ENCODE measurements around the gene CCDC187.

CCDC187 gene

GRCh38 chr9:136314944-136315343 lies 11.1 kb upstream of the CCDC187 start:
- Mint-ChIP-seq H3K9me3 (peaks cover 14% of the 10 kb centered on the region), H3K27ac (no peak overlapping the region)

GRCh38 chr9:136314056-136314416 lies 10.1 kb upstream of the CCDC187 start:
- H3K27ac Mint-ChIP-seq, result no peak overlapping the region
- no peaks in the 10 kb centered on the region for H3K27me3 Mint-ChIP-seq
- H3K4me1 Mint-ChIP-seq (ENCODE audit: low read depth), result no peaks in the 10 kb centered on the region
- H3K4me3 Mint-ChIP-seq, result no peak overlapping the region
- no peaks in the 10 kb centered on the region for H3K36me3 Mint-ChIP-seq (ENCODE audit: low read depth)
- peaks cover 14% of the 10 kb centered on the region for H3K9me3 Mint-ChIP-seq
- DNase-seq, result no peak

More at GRCh38 chr9:136314944-136315343, 11.1 kb upstream of the CCDC187 start:
- no peak overlapping the region for H3K4me3 Mint-ChIP-seq
- H3K4me1 Mint-ChIP-seq (ENCODE audit: low read depth), result no peaks in the 10 kb centered on the region
- no peak for DNase-seq
- no peaks in the 10 kb centered on the region for H3K36me3 Mint-ChIP-seq (ENCODE audit: low read depth)
- H3K27me3 Mint-ChIP-seq, result no peaks in the 10 kb centered on the region

- Mint-ChIP-seq H3K27me3 (no peaks in the 10 kb centered on the region), H3K36me3 (ENCODE audit: low read depth) (no peaks in the 10 kb centered on the region), H3K4me3 (no peak overlapping the region), H3K9me3 (peaks cover 14% of the 10 kb centered on the region), H3K4me1 (ENCODE audit: low read depth) (no peaks in the 10 kb centered on the region), H3K27ac (no peak overlapping the region)
- no peak for DNase-seq
Observed at GRCh38 chr9:136313111-136314055, 9.5 kb upstream of the CCDC187 start.

GRCh38 chr9:136312436-136312835 lies 8.5 kb upstream of the CCDC187 start:
- DNase-seq, result peak; percentile 63
- H3K4me1 Mint-ChIP-seq (ENCODE audit: low read depth), result no peaks in the 10 kb centered on the region
- no peak overlapping the region for H3K4me3 Mint-ChIP-seq
- H3K9me3 Mint-ChIP-seq, result peaks cover 14% of the 10 kb centered on the region
- no peaks in the 10 kb centered on the region for H3K27me3 Mint-ChIP-seq
- no peaks in the 10 kb centered on the region for H3K36me3 Mint-ChIP-seq (ENCODE audit: low read depth)
- H3K27ac Mint-ChIP-seq, result no peak overlapping the region

GRCh38 chr9:136312009-136312375 lies 8.1 kb upstream of the CCDC187 start:
- Mint-ChIP-seq H3K9me3 (peaks cover 14% of the 10 kb centered on the region), H3K27ac (no peak overlapping the region), H3K4me1 (ENCODE audit: low read depth) (no peaks in the 10 kb centered on the region), H3K36me3 (ENCODE audit: low read depth) (no peaks in the 10 kb centered on the region), H3K27me3 (no peaks in the 10 kb centered on the region), H3K4me3 (no peak overlapping the region)
- no peak for DNase-seq

GRCh38 chr9:136311051-136312008 lies 7.4 kb upstream of the CCDC187 start:
- no peak for DNase-seq
- peaks cover 14% of the 10 kb centered on the region for H3K9me3 Mint-ChIP-seq
- H3K36me3 Mint-ChIP-seq (ENCODE audit: low read depth), result no peaks in the 10 kb centered on the region
- H3K27me3 Mint-ChIP-seq, result peaks cover 2% of the 10 kb centered on the region
- no peak overlapping the region for H3K27ac Mint-ChIP-seq
- H3K4me3 Mint-ChIP-seq, result no peak overlapping the region
- H3K4me1 Mint-ChIP-seq (ENCODE audit: low read depth), result no peaks in the 10 kb centered on the region

- DNase-seq, result no peak
- no peak overlapping the region for H3K27ac Mint-ChIP-seq
- no peak overlapping the region for H3K4me3 Mint-ChIP-seq
- no peaks in the 10 kb centered on the region for H3K4me1 Mint-ChIP-seq (ENCODE audit: low read depth)
- no peaks in the 10 kb centered on the region for H3K36me3 Mint-ChIP-seq (ENCODE audit: low read depth)
- H3K9me3 Mint-ChIP-seq, result peaks cover 10% of the 10 kb centered on the region
- H3K27me3 Mint-ChIP-seq, result peaks cover 6% of the 10 kb centered on the region
Observed at GRCh38 chr9:136310273-136311030, 6.6 kb upstream of the CCDC187 start.

GRCh38 chr9:136309806-136310220 lies 5.9 kb upstream of the CCDC187 start:
- Mint-ChIP-seq H3K36me3 (ENCODE audit: low read depth) (no peaks in the 10 kb centered on the region), H3K4me1 (ENCODE audit: low read depth) (no peaks in the 10 kb centered on the region), H3K27ac (no peak overlapping the region), H3K9me3 (peaks cover 5% of the 10 kb centered on the region), H3K4me3 (no peak overlapping the region), H3K27me3 (peaks cover 7% of the 10 kb centered on the region)
- no peak for DNase-seq

- Mint-ChIP-seq H3K27ac (no peak overlapping the region), H3K4me1 (ENCODE audit: low read depth) (no peaks in the 10 kb centered on the region), H3K27me3 (peaks cover 7% of the 10 kb centered on the region), H3K36me3 (ENCODE audit: low read depth) (no peaks in the 10 kb centered on the region), H3K9me3 (no peaks in the 10 kb centered on the region), H3K4me3 (no peak overlapping the region)
- DNase-seq, result no peak
Observed at GRCh38 chr9:136309101-136309801, 5.4 kb upstream of the CCDC187 start.

- no peak overlapping the region for H3K27ac Mint-ChIP-seq
- H3K36me3 Mint-ChIP-seq (ENCODE audit: low read depth), result no peaks in the 10 kb centered on the region
- no peak for DNase-seq
- H3K4me3 Mint-ChIP-seq, result no peak overlapping the region
- H3K9me3 Mint-ChIP-seq, result no peaks in the 10 kb centered on the region
- no peaks in the 10 kb centered on the region for H3K4me1 Mint-ChIP-seq (ENCODE audit: low read depth)
- peaks cover 7% of the 10 kb centered on the region for H3K27me3 Mint-ChIP-seq
Observed at GRCh38 chr9:136308702-136309053, 4.8 kb upstream of the CCDC187 start.

GRCh38 chr9:136308006-136308701 lies 4.3 kb upstream of the CCDC187 start:
- Mint-ChIP-seq H3K4me1 (ENCODE audit: low read depth) (no peaks in the 10 kb centered on the region), H3K4me3 (no peak overlapping the region), H3K9me3 (no peaks in the 10 kb centered on the region), H3K27ac (no peak overlapping the region), H3K27me3 (peaks cover 7% of the 10 kb centered on the region), H3K36me3 (ENCODE audit: low read depth) (no peaks in the 10 kb centered on the region)
- no peak for DNase-seq

GRCh38 chr9:136307215-136307750 lies 3.4 kb upstream of the CCDC187 start:
- no peaks in the 10 kb centered on the region for H3K9me3 Mint-ChIP-seq
- DNase-seq, result no peak
- H3K4me3 Mint-ChIP-seq, result no peak overlapping the region
- H3K4me1 Mint-ChIP-seq (ENCODE audit: low read depth), result no peaks in the 10 kb centered on the region
- no peaks in the 10 kb centered on the region for H3K36me3 Mint-ChIP-seq (ENCODE audit: low read depth)
- H3K27me3 Mint-ChIP-seq, result peaks cover 7% of the 10 kb centered on the region
- no peak overlapping the region for H3K27ac Mint-ChIP-seq

Measured in activated T-cell treated with anti-CD3 and anti-CD28 coated beads, Interleukin-2, amount 50 U/mL, for 24 hours (primary cell).